HUES6 (cell line): Measurements from ENCODE around the gene C3orf38.
"Not testable (repeated sequence)": the region's sequence is repeated elsewhere in the genome, so short reads cannot be mapped to it uniquely, and the experiment has no call there.

Experiments
- H3K27ac ChIP-seq: 2 replicates; pipeline ENCODE4 v1.7.0; 2013; ENCODE audit warnings: low read depth, mild to moderate bottlenecking, low read length, inconsistent platforms
- H3K27me3 ChIP-seq: 2 replicates; pipeline ENCODE4 v1.6.1; 2013; ENCODE audit warnings: low read length; ENCODE audit not compliant: control insufficient read depth, insufficient read depth
- H3K36me3 ChIP-seq: 2 replicates; pipeline ENCODE4 v1.6.1; 2013; ENCODE audit warnings: low read length; ENCODE audit not compliant: control insufficient read depth, insufficient read depth
- H3K4me1 ChIP-seq: 2 replicates; pipeline ENCODE4 v1.6.1; 2013; ENCODE audit warnings: low read length; ENCODE audit not compliant: control insufficient read depth, insufficient read depth
- H3K4me3 ChIP-seq: 2 replicates; pipeline ENCODE4 v1.5.1; 2013; ENCODE audit warnings: low read depth, low read length
- H3K9ac ChIP-seq: one replicate; pipeline ENCODE4 v1.6.1; 2013; ENCODE audit warnings: mild to moderate bottlenecking, low read length
- H3K9me3 ChIP-seq: 2 replicates; pipeline ENCODE4 v1.6.1; 2013; ENCODE audit warnings: low read depth, low read length; ENCODE audit not compliant: control insufficient read depth, insufficient read depth

Gene C3orf38

DNA sequence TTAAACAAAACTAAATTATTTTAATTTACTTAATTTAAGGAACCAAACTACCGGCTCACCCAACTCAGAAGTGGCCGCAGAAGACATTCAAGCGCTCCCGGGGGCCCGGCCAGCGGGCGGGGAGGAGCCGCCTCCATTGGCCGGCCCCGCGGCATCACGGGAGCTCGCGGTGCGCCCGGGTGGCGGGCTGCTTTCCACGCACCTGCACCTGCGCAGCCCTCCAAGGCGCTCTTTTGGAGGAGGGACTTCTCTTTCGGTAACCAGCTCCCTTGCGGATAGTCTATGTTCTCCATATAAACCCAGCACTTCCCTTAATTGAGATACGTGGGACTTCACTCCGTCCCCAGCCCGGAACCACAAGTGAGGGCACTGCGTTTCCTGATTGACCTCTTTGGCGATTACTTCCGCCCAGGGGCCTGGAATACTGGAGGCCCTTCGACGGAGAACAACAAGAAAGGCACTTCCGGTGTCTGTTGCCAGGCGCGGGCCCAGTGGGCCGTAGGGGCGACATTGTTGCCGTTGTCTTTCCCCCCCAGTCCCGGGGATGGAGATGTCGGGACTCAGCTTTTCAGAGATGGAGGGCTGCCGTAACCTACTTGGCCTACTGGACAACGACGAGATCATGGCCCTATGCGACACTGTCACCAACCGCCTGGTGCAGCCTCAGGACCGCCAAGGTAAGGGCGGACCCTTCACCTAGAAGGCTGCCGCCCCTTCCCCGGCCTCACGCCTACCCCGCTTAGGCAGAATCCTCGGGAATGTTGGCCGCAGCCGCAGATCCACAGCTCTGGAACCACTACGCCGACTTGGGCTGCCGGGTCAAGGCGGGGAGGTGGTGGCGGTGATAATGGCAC, at the start of gene C3orf38:
TSS of gene C3orf38 (plus strand) at position 451 of the 854 bp plus-strand sequence. CDS start at position 545, 94 bp downstream.
- Histone ChIP-seq H3K27me3 (no peaks in the 10 kb centered on the region), H3K4me1 (peaks cover 6% of the 10 kb centered on the region), H3K9ac (peak within 1 kb of the TSS; percentile 97), H3K4me3 (peak within 1 kb of the TSS; percentile 87), H3K27ac (peak within 1 kb of the TSS; percentile 90), H3K36me3 (peaks cover 13% of the 10 kb centered on the region), H3K9me3 (no peaks in the 10 kb centered on the region)

DNA sequence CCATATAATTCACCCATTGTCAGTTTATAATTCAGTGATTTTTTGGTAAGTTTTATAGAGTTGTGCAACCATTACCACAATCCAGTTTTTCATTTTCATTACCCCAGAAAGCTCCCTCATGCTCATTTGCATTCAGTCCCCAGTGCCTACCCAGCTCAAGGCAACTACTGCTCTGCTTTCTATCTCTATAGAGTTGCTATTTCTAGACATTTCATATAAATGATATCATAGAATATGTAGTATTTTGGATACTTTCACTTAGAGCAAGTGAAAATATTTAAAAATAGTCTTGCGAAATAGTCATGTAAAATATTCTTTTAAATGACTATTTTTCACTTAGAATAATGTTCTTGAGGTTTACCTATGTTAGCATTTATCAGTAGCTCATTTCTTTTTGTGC, 48.6 kb upstream of the C3orf38 start:
- H3K4me1 ChIP-seq = no peaks in the 10 kb centered on the region
- H3K27ac ChIP-seq = no peak overlapping the region
- no peaks in the 10 kb centered on the region for H3K36me3 ChIP-seq
- H3K4me3 ChIP-seq = no peak overlapping the region
- H3K9me3 ChIP-seq = no peaks in the 10 kb centered on the region
- H3K9ac ChIP-seq = no peak overlapping the region
- H3K27me3 ChIP-seq = no peaks in the 10 kb centered on the region

DNA sequence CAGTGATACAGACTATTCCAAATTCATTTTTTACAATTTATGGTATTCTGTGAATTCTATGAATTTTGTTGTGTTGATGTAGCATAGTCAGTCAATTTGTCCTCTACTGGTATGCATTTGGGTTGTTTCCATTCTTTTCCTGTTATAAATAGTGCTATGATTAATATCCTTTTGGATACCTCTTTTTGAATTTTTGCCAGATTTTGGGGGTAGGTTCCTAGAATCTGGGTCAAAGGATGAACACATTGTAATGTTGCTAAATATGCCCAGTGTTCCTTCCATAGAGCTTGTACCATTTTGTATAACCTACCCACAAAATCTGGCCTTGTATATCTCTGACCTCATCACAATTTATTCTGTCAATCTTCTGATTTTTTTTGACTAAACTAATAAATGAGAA, 44.4 kb upstream of the C3orf38 start:
- H3K9me3 ChIP-seq = no peaks in the 10 kb centered on the region
- no peak overlapping the region for H3K4me3 ChIP-seq
- no peaks in the 10 kb centered on the region for H3K27me3 ChIP-seq
- no peak overlapping the region for H3K27ac ChIP-seq
- no peak overlapping the region for H3K9ac ChIP-seq
- H3K36me3 ChIP-seq = no peaks in the 10 kb centered on the region
- no peaks in the 10 kb centered on the region for H3K4me1 ChIP-seq

DNA sequence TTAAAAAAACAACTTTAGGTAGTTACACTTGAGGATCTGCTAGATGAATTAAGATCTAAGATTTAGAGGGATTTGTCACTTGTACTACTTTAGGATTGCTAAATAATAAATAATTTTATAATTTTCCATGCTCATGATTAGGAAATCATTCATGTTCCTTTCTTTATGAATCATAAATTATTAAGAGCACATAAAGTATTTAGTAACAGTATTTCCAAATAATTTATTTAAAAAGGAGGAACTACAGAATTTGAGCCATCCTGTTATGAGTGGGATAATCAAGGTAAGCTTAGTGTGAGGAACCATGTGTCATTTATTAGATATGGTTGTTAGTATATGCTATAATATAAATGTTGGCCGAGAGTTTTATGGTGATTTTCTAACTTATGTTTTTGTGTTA, 37.5 kb upstream of the C3orf38 start:
- H3K27ac ChIP-seq = no peak overlapping the region
- H3K9me3 ChIP-seq = no peaks in the 10 kb centered on the region
- H3K4me1 ChIP-seq = no peaks in the 10 kb centered on the region
- no peak overlapping the region for H3K4me3 ChIP-seq
- no peaks in the 10 kb centered on the region for H3K27me3 ChIP-seq
- H3K9ac ChIP-seq = no peak overlapping the region
- no peaks in the 10 kb centered on the region for H3K36me3 ChIP-seq

DNA sequence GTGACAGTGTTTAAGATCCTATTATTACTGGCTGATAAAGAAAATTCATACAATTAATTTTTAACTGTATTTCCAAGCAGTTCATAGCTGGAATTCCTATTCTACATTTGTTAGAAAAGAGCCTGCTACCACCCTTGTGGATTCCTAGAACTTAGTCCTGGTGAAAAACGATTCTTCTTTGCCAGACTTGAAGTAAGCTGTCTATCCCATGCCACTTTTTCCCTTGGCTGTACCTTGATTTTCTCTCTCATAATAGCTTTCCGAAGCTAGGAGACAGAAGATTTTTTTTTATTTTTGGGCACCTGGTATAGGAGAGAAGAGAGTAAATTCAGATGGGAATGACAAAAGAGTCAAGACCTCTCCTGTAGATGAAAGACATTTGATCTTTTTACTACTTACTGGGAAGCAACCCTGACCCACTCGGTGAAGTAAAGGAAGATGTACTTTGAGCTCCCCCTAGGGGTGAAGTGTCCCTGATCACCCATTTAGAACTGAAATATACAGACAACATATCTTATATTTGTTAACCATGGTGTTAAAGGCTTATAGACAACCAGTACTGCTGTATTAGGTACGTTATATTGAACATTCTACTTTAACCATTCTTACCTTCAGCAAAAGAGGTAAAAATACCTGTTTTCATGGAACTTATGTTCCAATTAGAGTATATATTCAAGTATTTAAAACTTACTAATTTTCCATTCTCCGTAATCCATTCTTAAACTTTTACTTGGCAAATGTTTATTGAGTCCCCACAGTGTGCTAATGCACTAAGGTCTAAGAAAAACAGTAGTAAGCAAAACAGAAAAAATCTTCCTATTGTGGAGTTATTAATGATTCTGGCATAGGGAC, 36.2 kb upstream of the C3orf38 start:
- no peaks in the 10 kb centered on the region for H3K36me3 ChIP-seq
- no peak overlapping the region for H3K27ac ChIP-seq
- no peak overlapping the region for H3K9ac ChIP-seq
- H3K4me1 ChIP-seq = no peaks in the 10 kb centered on the region
- no peak overlapping the region for H3K4me3 ChIP-seq
- no peaks in the 10 kb centered on the region for H3K27me3 ChIP-seq
- no peaks in the 10 kb centered on the region for H3K9me3 ChIP-seq

DNA sequence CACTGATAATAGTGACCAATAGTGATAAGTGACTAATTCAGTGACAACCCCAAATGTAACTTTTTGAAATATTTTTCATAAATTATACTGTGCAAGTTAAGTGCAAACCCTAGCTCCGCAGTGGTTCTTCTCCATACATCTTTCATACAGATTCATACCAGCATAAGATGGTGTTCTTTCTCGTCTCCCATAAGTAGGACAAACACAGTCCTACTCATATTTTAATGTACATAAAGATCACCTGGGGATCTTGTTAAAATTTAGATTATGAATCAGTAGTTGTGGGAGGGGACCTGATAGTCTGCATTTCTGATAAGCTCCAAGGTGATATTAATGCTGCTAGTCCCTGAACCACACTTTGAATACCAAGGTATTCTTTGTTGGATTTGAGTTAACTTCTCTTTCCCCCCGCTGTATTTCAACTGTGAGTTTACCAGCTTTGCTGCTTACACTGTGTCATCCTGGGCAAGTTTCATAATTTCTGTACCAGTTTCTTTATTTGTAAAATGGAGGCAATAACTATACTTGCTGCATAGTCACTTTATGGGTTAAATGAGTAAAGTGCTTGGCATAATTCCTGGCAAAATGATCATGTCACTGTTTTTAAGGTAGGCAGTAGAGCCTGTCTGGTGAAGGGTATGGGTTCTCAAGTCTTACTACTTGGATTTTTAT, 34.7 kb upstream of the C3orf38 start:
- Histone ChIP-seq H3K27me3 (no peaks in the 10 kb centered on the region), H3K27ac (no peak overlapping the region), H3K4me3 (no peak overlapping the region), H3K4me1 (no peaks in the 10 kb centered on the region), H3K9me3 (no peaks in the 10 kb centered on the region), H3K9ac (no peak overlapping the region), H3K36me3 (no peaks in the 10 kb centered on the region)

DNA sequence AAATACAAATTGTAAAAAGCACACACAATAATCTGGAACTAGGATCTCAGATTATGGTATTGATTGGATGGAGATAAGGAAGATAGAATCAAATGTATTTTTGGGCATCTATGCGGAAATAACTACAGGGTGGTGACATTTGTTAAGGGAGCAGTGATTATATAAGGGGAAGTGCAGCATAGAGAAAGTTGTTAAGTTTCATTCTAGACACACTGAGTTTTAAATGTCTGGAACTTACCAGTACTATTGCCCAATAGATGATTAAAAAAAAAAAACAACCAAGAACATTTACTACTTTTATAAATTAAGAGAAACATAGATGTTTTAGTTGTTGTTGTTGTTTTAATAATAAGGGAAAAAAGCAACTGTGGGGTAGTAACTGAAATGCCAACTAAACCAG, 32.1 kb upstream of the C3orf38 start:
- no peaks in the 10 kb centered on the region for H3K4me1 ChIP-seq
- no peak overlapping the region for H3K27ac ChIP-seq
- no peaks in the 10 kb centered on the region for H3K36me3 ChIP-seq

DNA sequence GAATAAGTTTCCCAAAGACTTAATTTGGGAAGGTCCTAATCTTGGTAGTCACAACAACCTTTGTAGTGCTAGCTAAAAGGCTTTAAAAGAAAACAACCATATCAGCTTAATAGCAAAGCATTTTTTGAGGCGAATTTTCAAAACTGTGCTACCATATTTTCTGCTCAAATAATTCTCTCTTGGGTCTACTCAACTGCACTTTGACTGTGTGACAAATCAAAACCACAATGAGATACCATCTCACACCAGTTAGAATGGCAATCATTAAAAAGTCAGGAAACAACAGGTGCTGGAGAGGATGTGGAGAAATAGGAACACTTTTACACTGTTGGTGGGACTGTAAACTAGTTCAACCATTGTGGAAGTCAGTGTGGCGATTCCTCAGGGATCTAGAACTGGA, 31.2 kb upstream of the C3orf38 start:
- not testable (repeated sequence) for H3K4me1 ChIP-seq

More for the DNA sequence above, 32.1 kb upstream of the C3orf38 start:
- H3K9ac ChIP-seq = no peak overlapping the region
- no peaks in the 10 kb centered on the region for H3K9me3 ChIP-seq
- no peak overlapping the region for H3K4me3 ChIP-seq
- H3K27me3 ChIP-seq = no peaks in the 10 kb centered on the region

DNA sequence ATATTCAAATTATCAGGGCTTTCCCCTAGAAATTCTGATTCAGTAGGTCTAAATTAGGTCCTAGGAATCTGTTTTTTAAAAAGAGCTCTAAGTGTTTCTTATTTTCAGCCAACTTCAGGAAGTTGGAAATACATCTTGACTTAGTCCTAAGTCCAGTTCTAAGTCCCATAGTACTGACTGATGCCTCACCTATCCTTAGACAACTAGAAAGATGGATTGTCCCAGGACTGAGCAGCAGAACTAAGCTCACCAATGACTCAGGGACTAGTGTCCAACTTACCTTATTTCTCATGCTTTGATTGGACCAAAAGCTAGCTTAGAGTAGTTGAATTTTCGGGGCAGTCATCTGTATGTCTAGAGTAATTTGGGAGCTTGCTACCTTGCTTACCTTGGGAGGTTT, 26.2 kb upstream of the C3orf38 start:
- H3K9me3 ChIP-seq = no peaks in the 10 kb centered on the region
- no peak overlapping the region for H3K9ac ChIP-seq
- no peak overlapping the region for H3K4me3 ChIP-seq
- no peak overlapping the region for H3K27ac ChIP-seq
- H3K36me3 ChIP-seq = no peaks in the 10 kb centered on the region
- peaks cover 4% of the 10 kb centered on the region; the same call in 1 of the 2 replicates for H3K4me1 ChIP-seq
- no peaks in the 10 kb centered on the region for H3K27me3 ChIP-seq

More for the DNA sequence above, 31.2 kb upstream of the C3orf38 start:
- not testable (repeated sequence) for H3K4me3 ChIP-seq, H3K9ac ChIP-seq, H3K27ac ChIP-seq, H3K27me3 ChIP-seq, H3K9me3 ChIP-seq, H3K36me3 ChIP-seq

DNA sequence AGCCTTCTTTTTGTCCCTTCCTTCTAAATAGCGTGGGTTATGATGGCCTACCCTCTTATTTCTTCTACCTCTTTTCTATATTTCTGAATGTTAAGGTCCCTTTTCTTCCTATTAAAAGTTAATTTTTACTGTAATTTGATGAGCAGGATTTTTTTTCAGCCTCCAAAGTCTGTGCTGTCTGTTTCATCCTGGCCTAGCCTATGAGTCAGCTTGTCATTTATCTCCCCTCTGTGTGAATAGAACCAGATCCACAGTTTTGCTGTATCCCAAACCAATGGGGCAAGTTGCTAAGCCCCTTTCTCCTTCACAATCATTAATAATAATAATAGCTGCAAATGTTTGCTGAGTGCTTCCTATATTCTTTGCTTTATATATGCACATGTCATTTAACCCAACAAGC, 18.1 kb upstream of the C3orf38 start:
- Histone ChIP-seq H3K9ac (no peak overlapping the region), H3K4me3 (no peak overlapping the region), H3K9me3 (no peaks in the 10 kb centered on the region), H3K27ac (no peak overlapping the region), H3K36me3 (peaks cover 15% of the 10 kb centered on the region), H3K27me3 (no peaks in the 10 kb centered on the region), H3K4me1 (peaks cover 10% of the 10 kb centered on the region; the same call in 1 of the 2 replicates)
